ENCODE measurements around the gene MAD2L1BP.
A peak's percentile ranks its signal among the peaks of the same experiment; 100 is the strongest.
"Not testable (repeated sequence)": the region's sequence is repeated elsewhere in the genome, so short reads cannot be mapped to it uniquely, and the experiment has no call there.

MAD2L1BP gene

DNA sequence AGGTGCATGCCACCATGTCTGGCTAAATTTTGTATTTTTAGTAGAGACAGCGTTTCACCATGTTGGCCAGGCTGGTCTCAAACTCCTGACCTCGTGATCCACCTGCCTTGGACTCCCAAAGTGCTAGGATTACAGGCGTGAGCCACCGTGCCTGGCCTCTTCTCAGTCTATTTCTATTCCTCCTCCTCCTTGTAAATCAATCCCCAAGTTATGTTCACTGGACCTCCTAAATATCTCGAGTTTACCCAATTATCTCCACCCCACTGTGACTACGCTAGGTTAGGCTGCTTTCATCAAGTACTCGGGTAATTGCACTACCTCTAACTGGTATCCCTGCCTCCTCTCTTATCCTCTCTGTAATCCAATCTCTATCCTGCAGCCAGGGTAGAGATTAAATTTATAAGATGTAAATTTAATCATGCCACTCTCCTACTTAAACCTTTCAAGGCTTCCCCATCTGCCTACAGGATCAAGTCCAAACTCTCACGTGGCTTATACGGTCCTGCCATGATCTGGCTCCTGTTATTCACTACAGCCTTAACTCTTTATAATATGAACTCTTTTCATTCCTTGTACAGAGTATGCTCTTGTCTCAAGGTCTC lies 837 bp upstream of the MAD2L1BP start:
- Mint-ChIP-seq H3K4me3 (peak overlapping the region; percentile 98), H3K27me3 (ENCODE audit: low read depth) (no peaks in the 10 kb centered on the region), H3K27ac (peak overlapping the region; percentile 92), H3K9me3 (no peaks in the 10 kb centered on the region), H3K4me1 (ENCODE audit: low read depth) (peaks cover 36% of the 10 kb centered on the region), H3K36me3 (ENCODE audit: low read depth) (peaks cover 19% of the 10 kb centered on the region)
- DNase-seq (ENCODE audit: low spot score) = no peak

DNA sequence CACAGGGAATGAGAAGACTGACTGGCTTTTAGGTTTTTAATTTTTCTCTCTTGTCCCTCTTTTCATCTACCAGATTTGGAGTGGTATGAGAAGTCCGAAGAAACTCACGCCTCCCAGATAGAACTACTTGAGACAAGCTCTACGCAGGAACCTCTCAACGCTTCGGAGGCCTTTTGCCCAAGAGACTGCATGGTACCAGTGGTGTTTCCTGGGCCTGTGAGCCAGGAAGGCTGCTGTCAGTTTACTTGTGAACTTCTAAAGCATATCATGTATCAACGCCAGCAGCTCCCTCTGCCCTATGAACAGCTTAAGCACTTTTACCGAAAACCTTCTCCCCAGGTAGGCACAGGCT lies 644 bp downstream of the MAD2L1BP start:
- H3K27me3 Mint-ChIP-seq (ENCODE audit: low read depth) = no peaks in the 10 kb centered on the region
- DNase-seq (ENCODE audit: low spot score) = no peak
- H3K4me1 Mint-ChIP-seq (ENCODE audit: low read depth) = peaks cover 34% of the 10 kb centered on the region
- H3K9me3 Mint-ChIP-seq = no peaks in the 10 kb centered on the region
- H3K27ac Mint-ChIP-seq = peak overlapping the region; percentile 92
- H3K36me3 Mint-ChIP-seq (ENCODE audit: low read depth) = peaks cover 29% of the 10 kb centered on the region
- H3K4me3 Mint-ChIP-seq = peak overlapping the region; percentile 98

- no peak overlapping the region for H3K27ac Mint-ChIP-seq
- no peaks in the 10 kb centered on the region for H3K9me3 Mint-ChIP-seq
- no peak overlapping the region for H3K4me3 Mint-ChIP-seq
- peaks cover 41% of the 10 kb centered on the region for H3K36me3 Mint-ChIP-seq (ENCODE audit: low read depth)
- no peak for DNase-seq (ENCODE audit: low spot score)
- H3K4me1 Mint-ChIP-seq (ENCODE audit: low read depth) = peaks cover 27% of the 10 kb centered on the region
- no peaks in the 10 kb centered on the region for H3K27me3 Mint-ChIP-seq (ENCODE audit: low read depth)
Observed at GRCh38 chr6:43639984-43640800, 4.6 kb downstream of the MAD2L1BP start.

- H3K27ac Mint-ChIP-seq = no peak within 1 kb of the TSS
- peaks cover 2% of the 10 kb centered on the region for H3K27me3 Mint-ChIP-seq (ENCODE audit: low read depth)
- peak within 1 kb of the TSS; percentile 79 for H3K4me3 Mint-ChIP-seq
- DNase-seq (ENCODE audit: low spot score) = peak; percentile 70
- no peaks in the 10 kb centered on the region for H3K9me3 Mint-ChIP-seq
- peaks cover 20% of the 10 kb centered on the region for H3K36me3 Mint-ChIP-seq (ENCODE audit: low read depth)
- peaks cover 10% of the 10 kb centered on the region for H3K4me1 Mint-ChIP-seq (ENCODE audit: low read depth)
Observed at GRCh38 chr6:43644940-43645612, 9.4 kb downstream of the MAD2L1BP start, which contains the start of gene RSPH9. RSPH9 (plus strand) TSS chr6:43645036; CDS start chr6:43645099, 63 bp downstream.

DNA sequence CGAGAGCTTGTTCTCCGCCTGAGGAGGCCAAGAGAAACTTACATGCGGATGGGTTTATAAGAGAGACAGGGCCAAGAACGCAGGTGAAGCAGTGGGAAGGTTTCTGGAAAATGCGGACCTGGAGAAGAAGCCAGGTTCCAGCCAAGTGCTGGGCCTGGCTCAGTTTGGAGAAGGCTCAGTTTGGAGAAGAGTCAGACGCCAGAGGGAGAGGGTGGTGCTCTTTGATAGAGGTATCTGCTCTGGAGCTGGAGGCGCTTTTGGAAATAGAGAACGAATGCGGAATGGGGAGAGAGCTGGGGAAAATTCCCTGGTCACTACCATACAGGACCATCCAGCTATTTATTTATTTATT lies 9.9 kb downstream of the MAD2L1BP start:
- Mint-ChIP-seq H3K27me3 (ENCODE audit: low read depth) (peaks cover 2% of the 10 kb centered on the region), H3K9me3 (no peaks in the 10 kb centered on the region), H3K36me3 (ENCODE audit: low read depth) (peaks cover 15% of the 10 kb centered on the region), H3K27ac (no peak overlapping the region), H3K4me1 (ENCODE audit: low read depth) (peaks cover 5% of the 10 kb centered on the region), H3K4me3 (peak overlapping the region; percentile 79)
- no peak for DNase-seq (ENCODE audit: low spot score)

- H3K27me3 Mint-ChIP-seq (ENCODE audit: low read depth) = peaks cover 2% of the 10 kb centered on the region
- no peaks in the 10 kb centered on the region for H3K9me3 Mint-ChIP-seq
- DNase-seq (ENCODE audit: low spot score) = no peak
- peaks cover 5% of the 10 kb centered on the region for H3K4me1 Mint-ChIP-seq (ENCODE audit: low read depth)
- no peak overlapping the region for H3K4me3 Mint-ChIP-seq
- peaks cover 6% of the 10 kb centered on the region for H3K36me3 Mint-ChIP-seq (ENCODE audit: low read depth)
- no peak overlapping the region for H3K27ac Mint-ChIP-seq
Observed at GRCh38 chr6:43647613-43648012, 12.0 kb downstream of the MAD2L1BP start.

DNA sequence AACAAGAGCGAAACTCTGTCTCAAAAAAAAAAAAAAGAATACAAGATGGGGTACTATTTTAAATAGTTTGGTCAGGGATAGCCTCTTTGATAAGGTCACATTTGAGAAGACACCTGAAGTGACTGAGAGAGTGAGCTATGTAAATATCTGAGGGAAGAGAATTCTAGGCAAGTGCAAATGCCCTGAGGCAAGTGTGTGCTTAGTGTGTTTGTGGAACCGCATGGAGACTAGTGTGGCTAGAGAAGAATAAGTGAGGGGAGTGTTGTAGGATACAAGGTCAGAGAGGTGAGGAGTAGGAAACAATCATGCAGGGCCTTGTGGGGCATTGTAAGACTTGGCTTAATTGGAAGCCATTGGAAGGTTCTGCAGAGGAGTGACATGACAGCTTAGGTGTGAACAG lies 12.6 kb downstream of the MAD2L1BP start:
- no peak overlapping the region for H3K4me3 Mint-ChIP-seq
- peaks cover 2% of the 10 kb centered on the region for H3K27me3 Mint-ChIP-seq (ENCODE audit: low read depth)
- no peaks in the 10 kb centered on the region for H3K9me3 Mint-ChIP-seq
- no peak overlapping the region for H3K27ac Mint-ChIP-seq
- peaks cover 5% of the 10 kb centered on the region for H3K4me1 Mint-ChIP-seq (ENCODE audit: low read depth)
- no peak for DNase-seq (ENCODE audit: low spot score)
- H3K36me3 Mint-ChIP-seq (ENCODE audit: low read depth) = peaks cover 2% of the 10 kb centered on the region

GRCh38 chr6:43652822-43653221 lies 17.2 kb downstream of the MAD2L1BP start:
- H3K4me3 Mint-ChIP-seq; DNase-seq (ENCODE audit: low spot score); H3K27me3 Mint-ChIP-seq (ENCODE audit: low read depth); H3K27ac Mint-ChIP-seq; H3K4me1 Mint-ChIP-seq (ENCODE audit: low read depth); H3K36me3 Mint-ChIP-seq (ENCODE audit: low read depth); H3K9me3 Mint-ChIP-seq: not testable (repeated sequence)

GRCh38 chr6:43657221-43657802 lies 21.7 kb downstream of the MAD2L1BP start:
- peaks cover 2% of the 10 kb centered on the region for H3K4me1 Mint-ChIP-seq (ENCODE audit: low read depth)
- DNase-seq (ENCODE audit: low spot score) = no peak
- peaks cover 6% of the 10 kb centered on the region for H3K9me3 Mint-ChIP-seq
- no peak overlapping the region for H3K27ac Mint-ChIP-seq
- no peak overlapping the region for H3K4me3 Mint-ChIP-seq
- peaks cover 2% of the 10 kb centered on the region for H3K36me3 Mint-ChIP-seq (ENCODE audit: low read depth)
- peaks cover 3% of the 10 kb centered on the region for H3K27me3 Mint-ChIP-seq (ENCODE audit: low read depth)

DNA sequence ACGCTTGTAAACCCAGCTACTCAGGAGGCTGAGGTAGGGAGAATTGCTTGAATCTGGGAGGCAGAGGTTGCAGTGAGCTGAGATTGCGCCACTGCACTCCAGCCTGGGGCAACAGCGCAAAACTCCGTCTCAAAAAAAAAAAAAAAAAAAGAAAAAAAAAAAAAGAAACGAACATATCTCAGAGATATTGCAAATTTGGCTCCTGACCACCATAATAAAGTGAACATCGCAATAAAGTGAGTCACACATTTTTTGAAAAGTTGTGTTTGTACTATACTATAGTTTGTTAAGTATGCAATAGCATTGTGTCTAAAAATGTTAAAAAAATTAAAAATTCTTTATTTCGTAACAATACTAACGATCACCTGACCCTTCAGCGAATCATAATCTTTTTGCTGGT lies 22.5 kb downstream of the MAD2L1BP start:
- no peak for DNase-seq (ENCODE audit: low spot score)
- no peak overlapping the region for H3K27ac Mint-ChIP-seq
- peaks cover 6% of the 10 kb centered on the region for H3K9me3 Mint-ChIP-seq
- H3K4me1 Mint-ChIP-seq (ENCODE audit: low read depth) = peaks cover 6% of the 10 kb centered on the region
- H3K36me3 Mint-ChIP-seq (ENCODE audit: low read depth) = peaks cover 2% of the 10 kb centered on the region
- H3K27me3 Mint-ChIP-seq (ENCODE audit: low read depth) = peaks cover 3% of the 10 kb centered on the region
- no peak overlapping the region for H3K4me3 Mint-ChIP-seq

DNA sequence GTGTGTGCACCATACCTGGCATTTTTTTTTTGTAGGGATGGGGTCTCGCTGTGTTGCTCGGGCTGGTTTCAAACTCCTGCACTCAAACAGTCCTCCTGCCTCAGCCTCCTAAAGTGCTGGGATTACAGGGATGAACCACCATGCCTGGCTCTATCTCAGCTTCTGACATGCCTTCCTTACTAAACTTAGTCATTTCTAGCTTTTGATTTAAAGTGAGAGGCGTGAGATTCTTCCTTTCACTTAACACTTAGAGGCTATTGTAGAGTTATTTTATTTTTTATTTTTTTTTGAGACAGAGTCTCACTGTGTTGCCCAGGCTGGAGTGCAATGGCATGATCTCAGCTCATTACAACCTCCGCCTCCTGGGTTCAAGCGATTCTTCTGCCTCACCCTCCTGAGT lies 27.3 kb downstream of the MAD2L1BP start:
- H3K27me3 Mint-ChIP-seq (ENCODE audit: low read depth); H3K9me3 Mint-ChIP-seq; H3K36me3 Mint-ChIP-seq (ENCODE audit: low read depth); DNase-seq (ENCODE audit: low spot score); H3K27ac Mint-ChIP-seq; H3K4me3 Mint-ChIP-seq: not testable (repeated sequence)
- peaks cover 13% of the 10 kb centered on the region for H3K4me1 Mint-ChIP-seq (ENCODE audit: low read depth)

DNA sequence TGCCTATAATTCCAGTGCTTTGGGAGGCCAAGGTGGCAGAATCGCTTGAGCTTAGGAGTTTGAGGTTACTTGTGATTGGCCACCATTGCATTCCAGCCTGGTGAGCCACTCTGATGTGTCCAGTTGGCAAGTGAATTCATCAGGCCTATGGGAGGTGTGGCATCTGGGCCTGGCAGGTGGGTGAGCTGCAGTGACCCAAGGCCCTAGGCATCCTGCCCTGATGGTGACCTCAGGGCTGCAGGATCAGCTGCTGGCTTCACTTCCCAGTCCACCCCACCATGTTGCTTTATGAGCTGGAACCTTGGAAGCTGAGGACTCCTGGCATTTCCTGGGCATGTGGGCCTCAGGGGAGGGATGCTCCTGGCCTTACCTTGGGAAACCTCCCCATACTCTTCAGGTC lies 29.7 kb downstream of the MAD2L1BP start:
- peaks cover 27% of the 10 kb centered on the region for H3K4me1 Mint-ChIP-seq (ENCODE audit: low read depth)
- peaks cover 9% of the 10 kb centered on the region for H3K36me3 Mint-ChIP-seq (ENCODE audit: low read depth)
- no peak for DNase-seq (ENCODE audit: low spot score)
- peaks cover 6% of the 10 kb centered on the region for H3K9me3 Mint-ChIP-seq
- H3K4me3 Mint-ChIP-seq = no peak overlapping the region
- H3K27me3 Mint-ChIP-seq (ENCODE audit: low read depth) = no peaks in the 10 kb centered on the region
- no peak overlapping the region for H3K27ac Mint-ChIP-seq

DNA sequence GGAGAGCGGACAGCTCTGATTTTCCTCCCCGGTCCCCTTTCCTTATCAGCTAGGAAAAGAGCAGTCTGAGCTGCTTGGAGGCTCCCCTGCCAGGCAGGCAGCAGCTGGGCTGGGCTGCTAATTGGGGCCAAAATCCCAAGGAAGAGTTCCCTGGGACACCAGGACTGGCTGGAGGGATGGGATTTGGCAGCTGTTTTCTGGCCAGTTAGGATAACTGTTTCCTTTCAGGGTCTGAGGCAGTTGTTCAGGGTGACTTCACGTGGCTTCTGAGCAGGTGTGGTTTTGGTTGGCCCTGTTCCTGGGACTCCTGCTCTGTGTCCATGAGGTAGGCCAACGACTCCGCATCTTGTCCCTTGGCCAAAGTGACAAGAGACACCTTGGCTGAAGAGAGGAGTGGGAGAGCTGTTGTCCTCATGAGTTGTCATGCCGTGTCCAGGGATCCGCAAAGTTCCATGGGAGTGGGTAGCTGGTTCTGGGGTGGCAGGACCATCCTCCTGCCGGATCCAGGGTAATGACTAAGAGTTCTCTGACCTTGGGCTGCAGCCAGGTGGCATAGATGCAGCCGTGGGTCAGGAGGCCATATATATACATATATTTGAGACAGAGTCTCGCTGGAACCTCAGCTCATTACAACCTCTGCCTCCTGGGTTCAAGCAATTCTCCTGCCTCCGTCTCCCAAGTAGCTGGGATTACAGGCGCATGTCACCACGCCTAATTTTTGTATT lies 30.7 kb downstream of the MAD2L1BP start:
- no peak overlapping the region for H3K27ac Mint-ChIP-seq

More for the DNA sequence above, 30.7 kb downstream of the MAD2L1BP start:
- Mint-ChIP-seq H3K4me1 (ENCODE audit: low read depth) (peaks cover 33% of the 10 kb centered on the region), H3K9me3 (no peaks in the 10 kb centered on the region), H3K36me3 (ENCODE audit: low read depth) (peaks cover 13% of the 10 kb centered on the region), H3K27me3 (ENCODE audit: low read depth) (no peaks in the 10 kb centered on the region), H3K4me3 (no peak overlapping the region)
- no peak for DNase-seq (ENCODE audit: low spot score)
